Ovary (tissue), 9 donors: ENCODE results near the gene KIAA1217. TPM values are rescaled to one million over a fixed set of nuclear protein-coding genes. Genes with fewer than 3 reads are reported as not detected.

Experiments
- DNase-seq, 5 donors: peaks; one replicate each; pipeline ENCODE4 v3.0.0-alpha.2; 2019 to 2020
- H3K27ac ChIP-seq, 2 donors: fragments of 200-600 bp; one replicate each; pipeline versions ENCODE4 v1.5.1 to v1.8.0; 2019 to 2022
- H3K27me3 ChIP-seq: fragments of 200-600 bp; one replicate; pipeline ENCODE4 v1.8.0; 2022
- H3K36me3 ChIP-seq: fragments of 200-600 bp; sonication (generic); one replicate; pipeline ENCODE4 v1.5.1; 2019
- H3K4me1 ChIP-seq: one replicate; pipeline ENCODE4 v1.8.1; 2013; ENCODE audit warnings: mild to moderate bottlenecking, moderate library complexity; ENCODE audit not compliant: insufficient read depth
- H3K4me3 ChIP-seq: fragments of 200-600 bp; sonication (generic); one replicate; pipeline ENCODE4 v1.5.1; 2017
- H3K9me3 ChIP-seq, 2 donors: fragments of 200-600 bp in 1 of 2; sonication (generic) in 1 of 2; one replicate each; pipeline versions ENCODE4 v1.5.1 to v1.8.1; 2013 to 2019; ENCODE audit warnings: mild to moderate bottlenecking in 1 of 2, moderate library complexity in 1 of 2
- EP300 ChIP-seq: sonication (generic); formaldehyde crosslinking; IDR thresholded peaks from one replicate; pipeline ENCODE4 v1.6.1; 2017; ENCODE audit warnings: antibody characterized with exemption
- POLR2A ChIP-seq: fragments of 450-650 bp; IDR thresholded peaks from one replicate; pipeline ENCODE4 v1.6.1; 2017; ENCODE audit warnings: antibody characterized with exemption, mild to moderate bottlenecking, moderate library complexity
- WGBS, 3 donors: extraction: QIAGEN DNeasy Blood & Tissue Kit in 1 of 3; methylation state at CpG; one replicate each; pipeline versions ENCODE4 v1.1.5 to v1.1.7; 2013 to 2017; 5-methylcytosine and 5-hydroxymethylcytosine counted together
- intact Hi-C, 4 donors: fragments of 100-400 bp; cut with DNase I; formaldehyde crosslinking; loops; one replicate each; pipeline versions ENCODE4 v1.11.0 to v1.15.1; 2022 to 2023
- polyA plus RNA-seq, 2 donors: library from polyadenylated mRNA; stranded (reverse); fragments of 200-250 nt in 1 of 2; fragments of 350-450 nt in 1 of 2; fragmentation: Illumina TruSeq in 1 of 2; extraction: RNeasy Lipid Tissue Mini Kit (QIAGEN cat#74804) in 1 of 2; gene quantifications; one replicate each; pipeline ENCODE4 v1.2.3, GENCODE V29; 2013 to 2014
- total RNA-seq, 7 donors: library from RNA; depleted of rRNA in 2 of 7; stranded (reverse); fragments of >200 nt in 2 of 7; fragmentation: NEBNext Ultra II Directional in 3 of 7; extraction: Animal tissue kit (Norgen Biotek cat#: 25700) in 3 of 7; gene quantifications; one replicate each; pipeline versions ENCODE4 v1.1.0 to v1.2.4, GENCODE V29; 2016 to 2023
- TF ChIP-seq, protein P1 (sequence below), 3 donors: fragments of 450-650 bp in 2 of 3; fragments of 200-600 bp in 1 of 3; IDR thresholded peaks; one replicate each; pipeline versions ENCODE4 v1.5.1 to v1.8.0; 2016 to 2022; ENCODE audit warnings: antibody characterized with exemption in 3 of 3, mild to moderate bottlenecking in 1 of 3
- donor health status: DM: no; HTN: no; CAD: no; lungs with moderate emphysema.
- donor health status: DM: no; HTN: no; CAD: no.
- donor health status: Bipolar disorder and iron deficiency.
- donor health status: DM: yes; HTN: yes; CAD: no.
- donor health status: DM: no; HTN: no; CAD: no.
- donor health status: DM: yes; HTN: yes; CAD: no.

The KIAA1217 gene
- total and polyA plus RNA-seq, 9 donors = 7.2 to 47.1 (median 23.0) TPM

DNA sequence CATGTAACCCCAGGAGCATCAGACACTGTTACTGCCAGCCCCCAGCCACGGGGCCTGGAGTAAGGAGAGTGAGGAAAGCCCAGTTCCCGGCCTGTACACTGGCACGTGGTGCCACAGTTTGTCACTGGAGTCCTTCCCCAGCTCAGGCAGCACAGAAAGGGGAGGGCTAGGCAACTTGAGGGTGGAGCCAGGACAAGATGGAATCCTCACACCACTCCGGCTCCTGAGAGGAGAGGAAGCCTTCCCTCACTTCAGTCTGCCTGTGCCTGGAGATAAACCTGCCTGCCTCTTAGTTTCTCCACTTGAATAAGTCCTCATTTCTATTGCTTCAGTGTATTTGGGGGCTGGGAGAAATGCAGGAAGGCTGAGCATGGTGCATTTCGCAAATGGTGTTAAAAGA, 176.0 kb downstream of the KIAA1217 start:
- Histone ChIP-seq H3K36me3 (no peaks in the 10 kb centered on the region), H3K4me1 (peaks cover 1% of the 10 kb centered on the region), H3K9me3 (no peaks in the 10 kb centered on the region), H3K27me3 (no peaks in the 10 kb centered on the region), H3K4me3 (no peak overlapping the region), H3K27ac (no peak overlapping the region)
- intact Hi-C loops = no loop called here
- WGBS, 3 donors = 78 to 88% (median 81%) methylated on average over 5 of the region's 5 CpGs
- TF ChIP-seq POLR2A (no peak), EP300 (no peak)
- TF ChIP-seq, protein P1, sequence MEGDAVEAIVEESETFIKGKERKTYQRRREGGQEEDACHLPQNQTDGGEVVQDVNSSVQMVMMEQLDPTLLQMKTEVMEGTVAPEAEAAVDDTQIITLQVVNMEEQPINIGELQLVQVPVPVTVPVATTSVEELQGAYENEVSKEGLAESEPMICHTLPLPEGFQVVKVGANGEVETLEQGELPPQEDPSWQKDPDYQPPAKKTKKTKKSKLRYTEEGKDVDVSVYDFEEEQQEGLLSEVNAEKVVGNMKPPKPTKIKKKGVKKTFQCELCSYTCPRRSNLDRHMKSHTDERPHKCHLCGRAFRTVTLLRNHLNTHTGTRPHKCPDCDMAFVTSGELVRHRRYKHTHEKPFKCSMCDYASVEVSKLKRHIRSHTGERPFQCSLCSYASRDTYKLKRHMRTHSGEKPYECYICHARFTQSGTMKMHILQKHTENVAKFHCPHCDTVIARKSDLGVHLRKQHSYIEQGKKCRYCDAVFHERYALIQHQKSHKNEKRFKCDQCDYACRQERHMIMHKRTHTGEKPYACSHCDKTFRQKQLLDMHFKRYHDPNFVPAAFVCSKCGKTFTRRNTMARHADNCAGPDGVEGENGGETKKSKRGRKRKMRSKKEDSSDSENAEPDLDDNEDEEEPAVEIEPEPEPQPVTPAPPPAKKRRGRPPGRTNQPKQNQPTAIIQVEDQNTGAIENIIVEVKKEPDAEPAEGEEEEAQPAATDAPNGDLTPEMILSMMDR (IDR thresholded peaks at IDR 0.05) = no peak
- no peak for DNase-seq

DNA sequence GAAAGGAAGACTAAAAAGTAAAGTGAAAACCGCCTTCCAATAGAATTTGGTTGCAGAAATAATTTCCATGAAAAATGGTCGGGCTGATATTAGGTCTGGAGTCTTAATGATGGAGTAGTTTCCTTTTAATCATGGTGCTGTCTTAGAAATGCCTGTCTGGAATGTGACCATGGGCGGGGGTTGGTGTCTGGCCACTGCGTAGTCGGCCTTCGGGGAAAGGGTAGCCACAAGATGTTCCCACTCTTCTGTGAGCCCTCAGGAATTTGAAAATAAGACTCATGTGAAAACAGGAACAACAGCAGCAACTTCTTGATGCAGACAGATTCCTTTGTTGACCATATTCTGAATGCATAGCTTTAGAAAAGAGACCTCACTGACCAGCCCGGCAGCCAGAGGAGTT, 176.8 kb downstream of the KIAA1217 start:
- peaks cover 1% of the 10 kb centered on the region for H3K4me1 ChIP-seq
- TF ChIP-seq EP300 (no peak), POLR2A (no peak)
- TF ChIP-seq, protein P1 (IDR thresholded peaks at IDR 0.05) = no peak
- no peaks in the 10 kb centered on the region for H3K27me3 ChIP-seq
- peak in 3 of 5 donors; percentile 23 to 55 (median 30) for DNase-seq
- intact Hi-C loops = no loop called here
- WGBS, 3 donors = 24 to 38% (median 29%) methylated on average over 7 of the region's 7 CpGs
- H3K36me3 ChIP-seq = no peaks in the 10 kb centered on the region
- H3K27ac ChIP-seq = no peak overlapping the region
- H3K9me3 ChIP-seq = no peaks in the 10 kb centered on the region
- no peak overlapping the region for H3K4me3 ChIP-seq

DNA sequence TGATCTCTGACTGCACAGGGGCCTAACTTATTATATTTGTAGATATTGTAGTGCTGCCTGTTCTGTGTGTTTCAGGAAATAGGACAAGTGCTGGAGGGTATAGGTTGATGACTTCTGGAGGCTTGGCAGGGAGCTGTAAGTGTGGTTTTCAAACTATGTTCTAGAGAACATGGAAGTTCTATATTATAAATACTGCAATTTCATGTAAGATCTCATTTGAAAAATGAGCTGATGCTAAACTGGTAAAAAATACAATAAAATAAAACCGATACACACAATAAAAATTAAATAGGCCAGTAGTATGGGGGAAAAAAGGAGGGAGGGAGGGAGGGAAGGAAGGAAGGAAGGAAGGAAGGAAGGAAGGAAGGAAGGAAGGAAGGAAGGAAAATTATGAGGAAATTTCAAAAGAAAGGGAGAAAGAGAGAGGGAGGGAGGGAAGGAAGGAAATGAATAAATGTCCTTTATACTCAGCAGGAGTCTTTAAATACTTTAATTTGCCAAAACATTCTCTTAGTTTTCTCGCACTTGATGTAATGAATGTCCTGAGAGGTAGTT, 181.3 kb downstream of the KIAA1217 start:
- WGBS, 3 donors = 93 to 98% (median 95%) methylated on average over 2 of the region's 2 CpGs
- Histone ChIP-seq H3K27ac (no peak overlapping the region), H3K4me1 (peaks cover 1% of the 10 kb centered on the region), H3K27me3 (no peaks in the 10 kb centered on the region), H3K9me3 (no peaks in the 10 kb centered on the region), H3K4me3 (no peak overlapping the region), H3K36me3 (no peaks in the 10 kb centered on the region)
- TF ChIP-seq POLR2A (no peak), EP300 (no peak)
- TF ChIP-seq, protein P1 (IDR thresholded peaks at IDR 0.05) = no peak
- DNase-seq = no peak
- intact Hi-C loops = no loop called here

DNA sequence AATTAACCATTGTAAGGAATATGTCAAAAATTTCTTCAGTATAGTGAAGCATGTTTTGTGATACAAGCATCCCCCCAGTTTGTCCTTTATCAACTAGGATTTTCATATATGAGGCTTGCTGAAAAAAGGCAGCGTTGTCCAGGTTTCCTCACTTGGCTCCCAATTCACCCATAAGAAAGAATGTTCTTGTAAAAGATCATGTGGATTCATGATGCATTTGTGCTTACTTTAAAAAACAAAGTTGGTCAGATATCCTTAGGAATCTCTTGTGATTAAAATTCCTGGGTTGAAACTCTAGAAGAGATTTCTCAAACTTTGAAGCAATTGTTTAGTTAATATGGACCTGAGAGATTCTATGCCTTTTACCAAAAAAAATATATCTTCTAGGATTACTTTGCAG, 181.8 kb downstream of the KIAA1217 start:
- 91 to 98% (median 97%) methylated on average over 1 of the region's 1 CpG for WGBS, 3 donors
- TF ChIP-seq EP300 = no peak
- TF ChIP-seq, protein P1 (IDR thresholded peaks at IDR 0.05) = no peak
- no peak for TF ChIP-seq POLR2A
- no peak for DNase-seq
- H3K4me1 ChIP-seq = peaks cover under 1% of the 10 kb centered on the region
- intact Hi-C loops = no loop called here
- H3K36me3 ChIP-seq = no peaks in the 10 kb centered on the region
- no peaks in the 10 kb centered on the region for H3K9me3 ChIP-seq
- H3K27ac ChIP-seq = no peak overlapping the region
- H3K4me3 ChIP-seq = no peak overlapping the region
- no peaks in the 10 kb centered on the region for H3K27me3 ChIP-seq
